ENCODE data around the gene CARS1.

The CARS1 gene

GRCh38 chr11:3010521-3011275 lies 46.5 kb downstream of the CARS1 start:
- H2AFZ ChIP-seq (ENCODE audit: low read depth, low read length, severe bottlenecking): no peak overlapping the region
- no peak overlapping the region for H3K4me2 ChIP-seq (ENCODE audit: low read depth, low read length, poor library complexity, severe bottlenecking)
- no peak overlapping the region for H3K4me3 ChIP-seq (ENCODE audit: insufficient read depth, low read length, poor library complexity, severe bottlenecking)
- no peak overlapping the region for H3K27ac ChIP-seq (ENCODE audit: low read depth, low read length)
- no peaks in the 10 kb centered on the region for H3K36me3 ChIP-seq (ENCODE audit: low read length)
- no peaks in the 10 kb centered on the region for H3K79me2 ChIP-seq (ENCODE audit: insufficient read depth, low read length)
- H3K9me3 ChIP-seq (ENCODE audit: insufficient read depth, low read length): no peaks in the 10 kb centered on the region
- H3F3A ChIP-seq (ENCODE audit: insufficient read depth): no peaks in the 10 kb centered on the region
- no peak overlapping the region for H3K9ac ChIP-seq (ENCODE audit: low read length)
- TF ChIP-seq CTCF (IDR thresholded peaks at IDR 0.05; ENCODE audit: insufficient read depth, low read length, poor library complexity, severe bottlenecking) (no peak), EZH2phosphoT487 (conservative IDR thresholded peaks at IDR 0.05; ENCODE audit: low read length) (no peak)
- H3K27me3 ChIP-seq (ENCODE audit: low read length): no peaks in the 10 kb centered on the region
- H3K9me2 ChIP-seq (replicated peaks; ENCODE audit: insufficient read depth, low read length): no peaks in the 10 kb centered on the region
- H4K20me1 ChIP-seq (ENCODE audit: low read depth, low read length): no peaks in the 10 kb centered on the region

GRCh38 chr11:3010004-3010403 lies 47.2 kb downstream of the CARS1 start:
- Histone ChIP-seq H4K20me1 (ENCODE audit: low read depth, low read length) (no peaks in the 10 kb centered on the region), H3K4me3 (ENCODE audit: insufficient read depth, low read length, poor library complexity, severe bottlenecking) (no peak overlapping the region), H3K27ac (ENCODE audit: low read depth, low read length) (no peak overlapping the region), H3K9ac (ENCODE audit: low read length) (no peak overlapping the region), H3K27me3 (ENCODE audit: low read length) (no peaks in the 10 kb centered on the region), H3K79me2 (ENCODE audit: insufficient read depth, low read length) (no peaks in the 10 kb centered on the region), H2AFZ (ENCODE audit: low read depth, low read length, severe bottlenecking) (no peak overlapping the region), H3K9me2 (replicated peaks; ENCODE audit: insufficient read depth, low read length) (no peaks in the 10 kb centered on the region), H3K36me3 (ENCODE audit: low read length) (no peaks in the 10 kb centered on the region), H3K4me2 (ENCODE audit: low read depth, low read length, poor library complexity, severe bottlenecking) (no peak overlapping the region), H3F3A (ENCODE audit: insufficient read depth) (no peaks in the 10 kb centered on the region), H3K9me3 (ENCODE audit: insufficient read depth, low read length) (no peaks in the 10 kb centered on the region)
- no peak for TF ChIP-seq EZH2phosphoT487 (conservative IDR thresholded peaks at IDR 0.05; ENCODE audit: low read length)
- no peak for TF ChIP-seq CTCF (IDR thresholded peaks at IDR 0.05; ENCODE audit: insufficient read depth, low read length, poor library complexity, severe bottlenecking)

GRCh38 chr11:3009481-3009880 lies 47.7 kb downstream of the CARS1 start:
- Histone ChIP-seq H2AFZ (ENCODE audit: low read depth, low read length, severe bottlenecking) (no peak overlapping the region), H3K79me2 (ENCODE audit: insufficient read depth, low read length) (no peaks in the 10 kb centered on the region), H3K36me3 (ENCODE audit: low read length) (no peaks in the 10 kb centered on the region), H3K9ac (ENCODE audit: low read length) (no peak overlapping the region), H3F3A (ENCODE audit: insufficient read depth) (no peaks in the 10 kb centered on the region), H3K9me3 (ENCODE audit: insufficient read depth, low read length) (no peaks in the 10 kb centered on the region), H3K9me2 (replicated peaks; ENCODE audit: insufficient read depth, low read length) (no peaks in the 10 kb centered on the region), H3K4me3 (ENCODE audit: insufficient read depth, low read length, poor library complexity, severe bottlenecking) (no peak overlapping the region), H4K20me1 (ENCODE audit: low read depth, low read length) (no peaks in the 10 kb centered on the region), H3K27ac (ENCODE audit: low read depth, low read length) (no peak overlapping the region), H3K27me3 (ENCODE audit: low read length) (no peaks in the 10 kb centered on the region), H3K4me2 (ENCODE audit: low read depth, low read length, poor library complexity, severe bottlenecking) (no peak overlapping the region)
- no peak for TF ChIP-seq EZH2phosphoT487 (conservative IDR thresholded peaks at IDR 0.05; ENCODE audit: low read length)
- TF ChIP-seq CTCF (IDR thresholded peaks at IDR 0.05; ENCODE audit: insufficient read depth, low read length, poor library complexity, severe bottlenecking): no peak
